Breast epithelium (tissue), 3 donors: ENCODE data around the gene CLVS2.

Source experiments
- POLR2A ChIP-seq: fragments of 450-650 bp; IDR thresholded peaks from one replicate; pipeline ENCODE4 v1.6.1; 2016; ENCODE audit warnings: antibody characterized with exemption, mild to moderate bottlenecking, moderate library complexity
- TF ChIP-seq, protein P1 (sequence below), 3 donors: fragments of 450-650 bp; IDR thresholded peaks; one replicate each; pipeline ENCODE4 v1.5.1; 2016 to 2017; ENCODE audit warnings: antibody characterized with exemption in 3 of 3, mild to moderate bottlenecking in 3 of 3, moderate library complexity in 3 of 3

DNA sequence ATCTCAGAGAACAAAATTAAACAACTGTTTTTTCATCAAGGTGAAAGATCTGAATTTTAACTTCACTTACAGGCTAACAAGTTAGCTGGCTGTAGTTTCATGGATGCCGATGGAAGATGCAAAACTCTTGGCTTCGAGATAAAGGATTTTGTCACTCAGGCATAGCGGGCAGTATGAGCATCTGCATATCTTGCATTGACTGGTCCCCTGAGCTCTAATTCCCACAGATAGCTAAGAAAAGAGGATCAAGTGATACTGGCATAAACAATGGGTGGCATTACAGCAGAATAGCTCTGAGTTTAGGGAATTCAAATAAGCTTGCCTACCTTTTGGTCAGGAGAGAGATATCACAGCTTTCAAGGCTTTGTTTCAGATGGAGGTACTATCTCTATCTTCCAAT is 1.8 kb upstream of the CLVS2 start:
- TF ChIP-seq, protein P1, sequence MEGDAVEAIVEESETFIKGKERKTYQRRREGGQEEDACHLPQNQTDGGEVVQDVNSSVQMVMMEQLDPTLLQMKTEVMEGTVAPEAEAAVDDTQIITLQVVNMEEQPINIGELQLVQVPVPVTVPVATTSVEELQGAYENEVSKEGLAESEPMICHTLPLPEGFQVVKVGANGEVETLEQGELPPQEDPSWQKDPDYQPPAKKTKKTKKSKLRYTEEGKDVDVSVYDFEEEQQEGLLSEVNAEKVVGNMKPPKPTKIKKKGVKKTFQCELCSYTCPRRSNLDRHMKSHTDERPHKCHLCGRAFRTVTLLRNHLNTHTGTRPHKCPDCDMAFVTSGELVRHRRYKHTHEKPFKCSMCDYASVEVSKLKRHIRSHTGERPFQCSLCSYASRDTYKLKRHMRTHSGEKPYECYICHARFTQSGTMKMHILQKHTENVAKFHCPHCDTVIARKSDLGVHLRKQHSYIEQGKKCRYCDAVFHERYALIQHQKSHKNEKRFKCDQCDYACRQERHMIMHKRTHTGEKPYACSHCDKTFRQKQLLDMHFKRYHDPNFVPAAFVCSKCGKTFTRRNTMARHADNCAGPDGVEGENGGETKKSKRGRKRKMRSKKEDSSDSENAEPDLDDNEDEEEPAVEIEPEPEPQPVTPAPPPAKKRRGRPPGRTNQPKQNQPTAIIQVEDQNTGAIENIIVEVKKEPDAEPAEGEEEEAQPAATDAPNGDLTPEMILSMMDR (IDR thresholded peaks at IDR 0.05), result no peak
- no peak for TF ChIP-seq POLR2A
